Stimulated activated naive CD8-positive, alpha-beta T cell treated with anti-CD3 and anti-CD28 coated beads, Interleukin-15, Interleukin-2, amounts not matched to agents 100 U/mL and 50 U/mL, for 24 hours (primary cell): Measurements from ENCODE around the gene ESD.
"Not testable (repeated sequence)": the region's sequence is repeated elsewhere in the genome, so short reads cannot be mapped to it uniquely, and the experiment has no call there.

Experiments
- ATAC-seq: fragments of 150-1000 bp; cut with Tn5 transposase; one replicate; pipeline ENCODE4 v1.10.0; 2021
- DNase-seq: peaks from one replicate; pipeline ENCODE4 v3.0.0; 2021

The ESD gene

DNA sequence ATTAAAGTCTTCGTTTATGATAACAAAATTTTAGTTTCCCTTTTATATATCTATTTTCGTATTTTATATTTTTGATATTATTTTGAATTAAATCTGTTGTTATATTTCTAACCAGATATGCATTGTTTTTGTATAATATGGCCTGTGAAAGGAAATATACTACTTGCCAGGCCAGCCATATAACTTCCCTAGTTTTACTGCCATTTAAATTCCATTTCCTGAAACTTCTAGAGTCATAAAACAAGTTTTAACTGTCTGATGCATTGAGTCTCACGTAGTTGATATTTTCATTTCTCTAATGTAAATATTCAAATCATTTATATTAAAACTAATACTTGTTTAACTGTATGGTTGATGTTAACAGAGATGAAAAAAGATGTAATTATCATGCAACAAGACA, 13.5 kb downstream of the ESD start:
- ATAC-seq (no peak), DNase-seq (no peak)

DNA sequence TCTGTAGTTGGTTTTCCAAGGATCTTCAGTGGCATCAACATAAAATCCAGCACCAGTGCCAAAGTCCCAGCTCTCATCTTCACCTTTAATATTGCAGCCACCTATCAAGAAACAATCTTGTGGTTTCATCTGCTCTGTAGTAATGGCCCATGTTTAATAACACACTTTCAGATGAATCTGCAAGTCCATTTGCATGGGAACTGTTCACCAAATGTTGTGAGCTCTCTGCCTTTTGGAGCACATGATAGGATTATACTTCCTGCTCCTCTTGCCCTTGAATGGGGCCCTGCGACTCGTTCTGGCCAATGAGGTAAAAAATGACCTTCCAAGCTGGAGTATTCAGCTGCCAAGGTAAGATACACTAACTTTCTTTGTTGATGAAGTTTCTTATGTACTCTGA, 14.3 kb downstream of the ESD start:
- DNase-seq (no peak), ATAC-seq (no peak)

DNA sequence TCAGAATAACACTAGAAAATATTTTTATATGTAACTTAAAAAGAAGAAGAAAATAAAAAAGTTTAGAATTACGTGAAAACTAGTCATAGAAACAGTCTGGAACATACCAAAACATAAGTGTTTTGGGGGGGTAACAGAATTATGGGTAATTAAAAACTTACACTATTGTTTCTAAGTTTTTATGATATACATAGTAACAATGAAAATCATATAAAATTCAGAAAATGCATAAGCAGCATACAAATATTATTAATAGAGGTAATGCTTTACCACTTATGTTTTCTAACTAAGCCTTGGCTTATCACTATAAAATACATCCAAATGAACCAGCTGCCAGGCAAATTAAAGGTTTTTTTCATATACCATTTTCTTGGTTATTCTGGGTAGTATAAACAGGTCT, 14.9 kb downstream of the ESD start:
- ATAC-seq (no peak), DNase-seq (no peak)

DNA sequence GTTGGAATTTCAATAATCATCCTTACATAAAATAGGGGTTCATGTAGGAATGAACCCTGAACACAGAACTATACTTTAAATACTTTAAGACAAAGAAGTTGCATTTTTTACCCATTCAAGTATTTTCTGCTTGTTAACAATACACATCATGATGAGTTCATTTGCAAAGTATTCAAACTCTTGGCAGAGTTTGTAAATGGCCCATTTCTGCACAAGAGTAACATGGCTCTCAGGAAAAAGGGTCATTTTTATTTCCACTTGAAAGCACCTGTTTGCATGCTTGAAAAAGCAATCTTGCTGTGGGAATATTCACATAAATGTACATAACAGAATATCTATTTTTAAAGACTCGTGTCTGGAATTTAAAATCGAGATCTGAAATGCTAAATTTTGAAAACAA, 18.1 kb downstream of the ESD start:
- no peak for DNase-seq
- ATAC-seq = no peak

DNA sequence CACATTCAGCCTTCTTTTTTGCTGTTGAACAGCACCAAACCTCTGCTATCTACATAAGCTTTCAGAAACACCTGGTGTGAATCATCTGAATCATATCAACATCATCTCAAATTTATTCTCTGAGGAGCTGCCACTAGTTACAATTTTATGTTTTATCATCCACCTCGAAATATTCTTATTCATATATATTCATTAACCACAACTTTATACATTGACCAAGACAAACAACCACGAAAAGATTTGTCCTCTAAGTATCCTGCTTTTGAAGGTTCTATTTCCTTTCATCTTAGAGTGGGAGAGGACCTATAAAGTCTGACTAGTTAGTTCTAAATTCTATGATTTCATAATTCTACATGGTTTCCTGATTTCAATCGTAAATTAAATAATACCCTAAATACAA, 18.9 kb downstream of the ESD start:
- ATAC-seq (no peak), DNase-seq (no peak)

DNA sequence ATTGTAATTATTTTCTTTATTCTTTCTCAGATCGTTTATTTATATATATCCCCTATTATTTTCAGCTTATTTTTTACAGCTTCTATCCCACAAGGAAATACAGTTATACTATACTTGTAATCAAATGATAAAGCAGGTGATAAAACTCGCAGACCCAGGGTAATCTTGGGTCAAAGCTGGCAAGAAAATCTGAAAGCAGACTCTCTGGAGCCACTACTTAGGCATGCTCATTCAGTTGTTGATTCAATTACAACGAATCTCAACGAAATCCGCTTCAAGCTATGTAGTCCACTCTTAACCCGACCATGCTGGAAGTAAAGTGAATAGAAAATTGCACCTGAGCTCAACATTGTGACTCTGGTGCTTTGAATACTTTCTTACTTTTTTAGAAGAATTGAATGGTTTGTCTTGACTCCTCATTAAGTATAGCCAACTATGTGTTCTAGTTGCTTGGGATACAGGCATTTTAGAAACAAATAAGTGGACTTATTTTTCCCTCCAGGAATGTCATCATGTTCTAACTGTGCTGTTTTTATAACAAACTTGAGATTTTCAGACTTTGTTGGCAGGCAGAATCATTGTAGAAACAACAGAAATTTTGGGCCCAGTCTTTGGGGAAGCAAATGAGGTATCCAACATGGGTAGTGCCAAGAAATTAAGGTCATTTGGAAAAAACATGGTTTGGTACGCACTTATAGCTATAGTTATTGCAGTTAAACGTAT, 21.4 kb downstream of the ESD start:
- ATAC-seq (no peak), DNase-seq (no peak)

DNA sequence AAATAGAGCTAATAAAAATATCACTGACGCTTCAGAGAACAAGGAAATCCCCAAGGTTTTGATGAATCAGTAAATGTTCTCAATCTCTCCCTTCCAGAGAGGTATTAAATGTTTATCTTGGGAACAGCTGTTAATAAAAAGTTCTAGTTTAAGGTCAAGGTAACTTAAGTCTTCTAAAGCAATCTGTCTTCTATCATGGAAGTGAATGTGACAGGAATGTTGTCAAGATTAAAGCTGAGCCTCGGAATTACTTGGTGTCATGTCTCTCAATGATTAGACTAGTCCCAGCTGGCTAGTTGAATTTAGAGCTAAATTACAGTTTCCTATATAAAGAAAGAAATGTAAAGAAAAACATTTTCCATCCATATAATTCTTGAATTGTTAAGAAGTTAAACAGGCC, 23.4 kb downstream of the ESD start:
- no peak for ATAC-seq
- no peak for DNase-seq

DNA sequence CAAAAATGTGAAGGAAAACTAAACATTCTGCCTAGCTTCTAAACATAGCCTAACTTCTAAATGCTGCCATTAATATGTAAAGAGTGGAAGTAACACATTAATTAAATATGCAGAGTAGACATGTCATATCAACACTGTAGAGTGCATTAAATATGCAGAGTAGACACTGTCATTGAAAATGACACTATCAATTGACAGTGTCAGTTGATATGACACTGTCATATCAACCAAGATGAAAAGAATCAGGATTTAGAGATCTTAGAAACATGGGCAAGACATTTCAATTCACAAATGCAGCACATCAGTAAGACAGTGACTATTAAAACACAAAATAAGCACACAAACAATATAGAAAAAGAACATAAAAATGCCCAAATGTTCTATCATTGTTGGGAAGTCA, 25.3 kb downstream of the ESD start:
- no peak for ATAC-seq

DNA sequence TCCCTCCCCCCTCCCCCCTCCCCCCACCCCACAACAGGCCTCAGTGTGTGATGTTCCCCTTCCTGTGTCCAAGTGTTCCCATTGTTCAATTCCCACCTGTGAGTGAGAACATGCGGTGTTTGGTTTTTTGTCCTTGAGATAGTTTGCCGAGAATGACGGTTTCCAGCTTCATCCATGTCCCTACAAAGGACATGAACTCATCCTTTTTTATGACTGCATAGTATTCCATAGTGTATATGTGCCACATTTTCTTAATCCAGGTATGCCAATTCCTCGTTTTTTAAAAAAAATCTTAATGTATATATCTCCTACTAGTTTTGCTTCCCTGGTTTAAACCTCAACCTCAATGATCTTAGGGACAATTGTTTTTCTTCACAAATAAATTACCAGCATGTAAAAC, 27.0 kb downstream of the ESD start:
- ATAC-seq, DNase-seq: not testable (repeated sequence)

More for the DNA sequence above, 25.3 kb downstream of the ESD start:
- no peak for DNase-seq

DNA sequence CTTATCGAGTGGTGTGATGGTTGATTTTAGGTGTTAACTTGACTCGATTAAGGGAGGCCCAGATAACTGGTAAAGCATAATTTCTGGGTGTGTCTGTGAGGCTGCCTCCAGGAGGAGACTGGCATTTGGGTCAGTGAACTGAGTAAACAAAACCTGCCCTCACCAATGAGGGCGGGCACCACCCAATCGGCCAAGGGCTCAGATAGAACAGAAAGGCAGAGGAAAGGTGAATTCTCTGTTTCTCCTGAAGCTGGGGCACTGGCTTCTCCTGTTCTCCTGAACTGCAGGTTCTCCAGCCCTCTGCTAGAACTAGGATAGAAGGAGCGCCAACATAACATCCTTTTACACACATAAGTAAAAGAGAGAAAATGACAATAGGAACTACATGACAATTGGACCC, 35.1 kb downstream of the ESD start:
- no peak for DNase-seq
- no peak for ATAC-seq

DNA sequence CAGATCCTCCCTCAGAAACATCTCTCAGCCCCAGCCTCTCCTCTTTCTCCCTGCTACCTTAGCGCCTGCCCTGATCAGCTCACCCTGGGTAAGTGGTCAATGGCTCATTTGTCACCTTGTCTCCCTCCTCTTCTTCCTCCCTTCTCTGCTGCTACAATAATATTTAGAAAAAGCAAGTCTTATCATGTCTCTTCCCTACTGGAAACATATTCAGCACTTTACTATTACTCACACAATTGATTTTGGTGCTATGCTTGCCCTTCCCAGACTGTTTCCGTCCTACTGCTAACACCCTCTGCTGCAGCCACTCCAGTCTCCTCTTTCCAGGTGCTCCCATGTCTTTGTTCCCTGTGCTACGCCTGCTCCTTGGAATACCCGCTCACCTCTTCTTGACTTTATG, 35.8 kb downstream of the ESD start:
- ATAC-seq (no peak), DNase-seq (no peak)

DNA sequence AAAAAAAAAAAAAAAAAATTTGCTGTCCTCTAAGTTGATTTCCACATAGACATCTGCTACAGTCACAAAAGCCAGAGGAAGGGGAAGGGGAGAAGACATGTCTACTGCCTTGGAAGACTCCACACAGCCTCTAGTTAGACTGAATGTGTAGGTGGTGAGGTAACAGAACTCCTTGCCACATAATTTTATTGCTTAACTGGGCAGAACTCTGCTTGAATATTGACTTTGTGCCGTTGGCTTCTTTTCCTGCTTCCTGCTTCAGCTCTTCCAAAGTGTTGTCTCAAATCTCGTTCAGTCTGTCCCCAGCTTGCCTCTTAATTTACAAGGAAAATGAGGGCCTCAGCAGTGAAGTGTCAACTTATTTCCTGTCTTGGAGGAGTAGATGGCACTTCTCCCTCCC, 37.1 kb downstream of the ESD start:
- no peak for DNase-seq
- ATAC-seq = no peak

DNA sequence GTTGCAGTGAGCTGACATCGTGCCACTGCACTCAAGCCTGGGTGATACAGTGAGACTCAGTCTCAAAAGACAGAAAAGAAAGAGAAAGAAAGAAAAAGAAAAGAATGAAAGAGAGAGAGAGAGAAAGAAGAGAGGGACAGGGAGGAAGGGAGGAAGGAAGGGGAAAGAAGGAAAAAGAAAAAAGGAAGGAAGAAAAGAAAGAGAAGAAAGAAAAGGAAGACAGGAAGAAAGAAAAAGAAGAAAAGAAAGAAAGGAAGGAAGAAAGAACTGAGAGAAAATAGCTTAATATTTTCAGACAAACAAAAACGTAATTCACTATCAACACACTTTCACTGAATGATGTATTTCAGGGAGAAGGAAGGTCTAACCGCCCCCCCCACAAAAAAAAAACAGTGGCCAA, 39.3 kb downstream of the ESD start:
- DNase-seq = no peak
- ATAC-seq = no peak

DNA sequence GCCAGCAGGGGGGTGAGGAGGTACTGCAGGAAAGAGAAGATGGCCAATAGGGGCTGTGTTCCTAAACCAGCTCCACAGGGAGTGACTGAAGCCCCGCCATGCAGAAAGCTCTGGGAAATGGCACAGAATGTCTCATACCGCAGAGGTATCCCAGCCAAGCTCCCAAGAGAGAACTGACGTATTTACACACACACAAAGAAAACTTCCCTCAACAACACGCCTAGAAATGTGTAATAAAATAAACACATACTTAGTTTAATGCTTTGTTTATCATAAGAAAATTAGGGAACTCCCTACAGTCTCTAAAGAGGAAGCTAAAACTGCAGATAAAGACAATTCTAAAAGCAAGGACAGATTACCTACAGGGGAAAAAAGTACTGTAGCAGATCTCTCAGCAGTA, 40.0 kb downstream of the ESD start:
- DNase-seq (no peak), ATAC-seq (no peak)

DNA sequence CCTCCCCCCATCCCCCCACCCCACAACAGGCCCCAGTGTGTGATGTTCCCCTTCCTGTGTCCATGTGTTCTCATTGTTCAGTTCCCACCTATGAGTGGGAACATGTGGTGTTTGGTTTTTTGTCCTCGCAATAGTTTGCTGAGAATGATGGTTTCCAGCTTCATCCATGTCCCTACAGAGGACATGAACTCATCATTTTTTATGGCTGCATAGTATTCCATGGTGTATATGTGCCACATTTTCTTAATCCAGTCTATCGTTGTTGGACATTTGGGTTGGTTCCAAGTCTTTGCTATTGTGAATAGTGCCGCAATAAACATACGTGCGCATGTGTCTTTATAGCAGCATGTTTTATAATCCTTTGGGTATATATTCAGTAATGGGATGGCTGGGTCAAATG, 41.5 kb downstream of the ESD start:
- not testable (repeated sequence) for DNase-seq, ATAC-seq

DNA sequence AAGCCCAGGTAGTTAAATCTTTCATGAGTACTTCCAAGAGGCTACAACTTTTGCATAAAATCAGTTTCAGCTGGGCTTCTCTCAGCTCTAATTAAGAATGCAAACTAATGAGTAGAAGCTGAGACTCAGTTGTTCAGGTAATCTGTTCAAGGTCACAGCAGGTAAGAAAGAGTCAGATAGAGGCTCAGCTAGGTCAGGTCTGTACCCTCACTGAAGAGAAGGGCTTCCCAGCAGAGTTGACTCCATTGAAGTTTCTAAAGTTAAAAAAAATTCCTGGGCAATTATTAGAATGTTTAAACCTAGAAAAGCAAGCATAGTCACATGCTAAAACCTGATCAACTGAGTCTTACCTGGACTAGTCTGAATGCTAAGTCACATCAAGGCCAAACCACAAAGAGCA, 42.1 kb downstream of the ESD start:
- ATAC-seq (no peak), DNase-seq (no peak)

DNA sequence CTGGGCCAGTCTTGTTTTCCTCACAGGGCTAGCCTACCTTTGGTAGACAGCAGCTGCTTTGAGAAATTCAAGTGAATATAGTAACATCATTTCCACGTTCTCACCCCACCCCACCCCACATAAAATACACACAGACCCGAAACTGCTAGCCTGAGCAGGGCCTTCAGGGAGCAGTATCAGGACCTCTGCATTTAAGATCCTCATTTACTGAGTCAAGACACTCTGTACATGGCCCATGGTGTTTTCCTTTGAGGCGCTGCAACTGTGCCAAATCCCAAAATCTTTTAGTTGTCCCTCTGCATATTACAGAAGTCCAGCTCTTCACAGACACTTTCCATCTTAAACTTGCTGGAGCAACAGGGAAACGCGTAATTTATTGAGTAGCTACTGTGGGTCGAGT, 43.0 kb downstream of the ESD start:
- no peak for DNase-seq
- ATAC-seq = no peak

DNA sequence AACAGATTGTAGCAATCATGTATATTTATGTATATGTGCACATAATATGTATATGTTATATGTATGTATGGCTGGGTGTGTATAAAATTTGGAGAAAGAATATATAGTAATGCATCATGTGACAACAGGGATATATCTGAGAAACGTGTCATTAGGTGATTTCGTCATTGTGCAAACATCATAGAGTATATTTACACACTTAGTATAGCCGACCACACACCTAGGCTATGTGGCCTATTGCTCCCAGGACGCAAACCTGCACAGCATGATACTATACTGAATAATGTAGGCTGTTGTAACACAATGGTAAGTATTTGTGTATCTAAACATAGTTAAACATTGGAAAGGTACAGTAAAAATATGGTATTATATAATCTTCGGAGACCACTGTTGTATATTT, 43.8 kb downstream of the ESD start:
- no peak for DNase-seq
- ATAC-seq = no peak

DNA sequence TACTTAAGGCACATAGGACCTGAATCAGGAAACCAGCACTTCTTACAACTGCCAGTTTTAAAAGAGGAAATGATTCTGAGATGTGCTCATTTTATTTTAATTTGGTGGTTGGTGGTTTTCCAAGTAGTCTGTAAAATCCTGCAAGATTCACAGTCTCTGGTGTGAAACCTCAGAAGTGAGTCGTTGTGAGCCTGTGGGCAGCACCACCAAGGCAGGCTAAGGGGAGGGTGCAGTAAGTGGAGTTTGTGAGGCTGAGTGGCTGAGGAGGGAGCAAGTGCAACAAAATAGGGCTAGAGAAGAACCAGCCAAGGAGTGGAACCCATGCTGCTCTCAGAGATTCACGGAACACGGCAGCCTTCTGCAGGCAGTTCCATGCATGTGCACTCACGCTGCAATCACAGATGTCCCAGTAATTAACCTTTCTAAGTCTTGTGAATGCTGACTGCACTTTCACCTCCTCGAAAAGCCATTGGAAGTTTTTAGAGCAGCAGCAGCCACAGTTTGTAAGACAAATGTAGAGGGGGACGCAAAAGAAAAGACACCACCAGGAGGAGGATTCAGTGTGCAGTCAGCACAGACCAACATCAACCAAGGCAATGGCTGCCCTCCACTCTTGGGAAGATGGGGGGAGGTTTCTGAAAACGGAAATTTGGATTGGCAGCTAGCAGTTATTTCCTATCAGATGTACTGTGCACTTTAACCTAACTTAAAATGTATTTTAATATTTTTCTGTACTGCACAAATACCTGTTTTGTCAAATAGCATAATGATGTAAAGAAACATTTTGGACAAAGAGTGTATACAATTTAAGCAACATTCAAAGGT, 44.9 kb downstream of the ESD start:
- ATAC-seq (peak; percentile 99), DNase-seq (peak; percentile 55)

DNA sequence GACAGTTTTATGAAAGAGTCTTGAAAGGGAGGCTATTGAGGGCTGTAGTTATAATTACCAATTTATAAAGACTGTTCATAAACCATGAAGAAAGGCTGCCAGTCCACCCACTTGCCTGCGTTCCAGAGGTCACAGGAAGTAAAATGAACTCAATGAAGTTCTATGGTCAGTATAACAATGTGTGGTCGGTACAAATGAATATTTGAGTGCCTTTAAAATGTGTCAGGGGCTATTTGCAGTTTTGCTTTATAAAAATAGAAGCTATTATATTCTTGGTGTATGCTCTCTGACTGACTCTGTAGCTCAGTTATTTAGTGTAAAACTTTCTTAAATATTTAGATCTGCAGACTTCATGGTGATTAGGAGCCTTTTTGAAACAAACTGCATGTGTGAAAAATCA, 47.0 kb downstream of the ESD start:
- ATAC-seq = no peak
- no peak for DNase-seq

DNA sequence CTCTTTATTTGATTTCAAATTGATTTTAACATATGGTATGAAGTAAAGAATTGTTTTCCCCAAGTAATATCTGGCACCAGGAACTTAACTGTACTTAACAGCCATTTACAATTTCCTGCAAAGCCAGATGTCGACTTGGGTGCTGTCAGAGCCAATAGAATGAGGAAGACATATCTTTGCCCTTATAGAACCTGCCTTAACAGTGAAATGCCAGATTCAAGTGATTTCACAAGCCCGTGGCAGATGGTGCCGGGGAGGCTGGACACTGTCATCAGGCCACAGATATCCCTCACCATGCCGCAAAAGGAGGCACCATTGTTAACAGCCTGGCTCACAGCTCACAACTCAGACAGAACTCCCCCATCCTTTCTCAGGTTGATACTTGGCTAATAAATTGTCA, 48.7 kb downstream of the ESD start:
- no peak for DNase-seq
- ATAC-seq = no peak

DNA sequence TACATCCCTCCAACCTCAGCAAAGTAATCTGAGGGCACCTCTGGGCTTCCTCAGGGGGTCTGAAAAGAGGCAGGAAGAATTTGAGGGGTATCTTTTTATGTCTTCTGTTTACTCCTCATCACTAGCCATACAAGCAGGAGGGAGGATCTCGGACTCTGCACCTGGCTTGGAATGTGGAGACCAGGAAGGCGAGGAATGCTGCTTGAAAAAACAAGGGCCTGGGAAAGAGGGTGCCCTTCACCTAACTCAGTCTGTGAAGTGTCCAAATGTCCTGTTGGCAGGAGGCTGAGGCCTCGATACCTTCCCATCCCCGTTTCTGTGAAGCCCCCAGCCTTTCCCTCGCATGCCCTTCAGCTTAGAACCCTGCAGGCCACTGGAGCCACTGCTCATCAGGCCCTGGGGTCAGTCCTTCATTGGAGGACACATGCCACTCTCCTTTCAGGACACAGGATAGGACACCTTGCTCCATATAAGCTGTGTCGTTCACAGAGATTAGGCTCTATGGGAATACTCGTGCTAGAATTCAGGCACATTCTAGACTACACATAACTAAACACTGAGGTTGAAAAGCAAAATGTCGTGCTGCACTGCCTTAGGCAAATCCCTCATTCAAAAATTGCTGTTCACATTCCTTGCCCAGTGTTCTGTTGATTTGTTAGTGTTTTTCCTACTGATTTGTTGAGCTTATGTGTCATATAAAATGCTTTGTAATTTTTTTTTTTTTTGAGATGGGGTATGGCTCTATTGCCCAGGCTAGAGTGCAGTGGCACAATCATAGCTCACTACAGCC, 49.7 kb downstream of the ESD start:
- ATAC-seq = no peak
- DNase-seq = no peak

DNA sequence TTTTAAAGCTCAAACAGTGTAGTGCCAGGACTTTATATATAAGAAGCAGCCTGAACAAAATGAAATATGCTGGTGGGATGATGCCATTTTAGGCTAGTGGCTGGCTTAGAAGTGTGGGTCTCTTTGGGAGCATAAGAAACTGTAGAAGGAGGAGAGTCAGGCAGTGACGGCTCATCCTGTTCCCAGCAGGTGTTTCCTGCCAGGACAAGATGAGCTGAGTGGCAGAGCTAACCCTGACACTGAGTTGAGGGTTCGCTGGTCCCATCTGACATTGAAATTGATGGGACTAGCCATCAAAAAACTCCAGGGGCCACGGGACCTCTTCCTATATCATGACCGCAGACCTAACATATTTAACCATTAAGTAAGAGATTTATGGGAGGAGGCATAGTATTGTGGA, 51.3 kb downstream of the ESD start:
- no peak for DNase-seq

More for the DNA sequence above, 51.3 kb downstream of the ESD start:
- ATAC-seq = no peak
